C4-2B (cell line): ENCODE data around the gene PGS1.
"Not testable (repeated sequence)": the region's sequence is repeated elsewhere in the genome, so short reads cannot be mapped to it uniquely, and the experiment has no call there.

Source experiments
- H3K27ac ChIP-seq: fragments of 450-650 bp; 2 replicates; pipeline ENCODE4 v1.5.1; 2017
- CTCF ChIP-seq: fragments of 450-650 bp; conservative IDR thresholded peaks from 2 replicates; pipeline ENCODE4 v1.5.1; 2017; ENCODE audit warnings: mild to moderate bottlenecking
- ZFX ChIP-seq: fragments of 450-650 bp; IDR thresholded peaks from 2 replicates; pipeline ENCODE4 v1.6.1; 2017

Gene PGS1

GRCh38 chr17:78378225-78379130 lies at the start of gene PGS1:
Gene PGS1 (plus strand): TSS chr17:78378649. CDS start chr17:78378666, 17 bp downstream.
- H3K27ac ChIP-seq, result peak within 1 kb of the TSS; percentile 79
- TF ChIP-seq ZFX (peak; percentile 92; the same call in 1 of the 2 replicates), CTCF (no peak)

GRCh38 chr17:78329263-78330059 lies 49.0 kb upstream of the PGS1 start:
- no peak overlapping the region for H3K27ac ChIP-seq
- TF ChIP-seq ZFX (no peak), CTCF (no peak)

- no peak overlapping the region for H3K27ac ChIP-seq
- TF ChIP-seq ZFX, result no peak
- no peak for TF ChIP-seq CTCF
Observed at GRCh38 chr17:78330570-78331224, 47.8 kb upstream of the PGS1 start.

GRCh38 chr17:78331355-78331754 lies 47.1 kb upstream of the PGS1 start:
- H3K27ac ChIP-seq, result not testable (repeated sequence)

- no peak overlapping the region for H3K27ac ChIP-seq
- TF ChIP-seq ZFX (no peak), CTCF (no peak)
Observed at GRCh38 chr17:78332991-78333390, 45.5 kb upstream of the PGS1 start.

- H3K27ac ChIP-seq, result no peak overlapping the region
- no peak for TF ChIP-seq ZFX
- TF ChIP-seq CTCF, result no peak
Observed at GRCh38 chr17:78335209-78335608, 43.2 kb upstream of the PGS1 start.

- H3K27ac ChIP-seq, result no peak overlapping the region
- TF ChIP-seq CTCF (no peak), ZFX (no peak)
Observed at GRCh38 chr17:78337244-78338109, 41.0 kb upstream of the PGS1 start.
